ENCODE measurements around the gene LSM14B. TPM values are rescaled to one million over a fixed set of nuclear protein-coding genes. Genes with fewer than 3 reads are reported as not detected.

LSM14B gene
- total RNA-seq, 1 experiment from 2014 or later: 82.4 TPM

GRCh38 chr20:62143081-62143956 is 21.0 kb downstream of the LSM14B start, which contains the start of the genes PSMA7 and SS18L1:
Gene PSMA7 (minus strand): TSS chr20:62143394. CDS start chr20:62143303, 91 bp downstream.
Gene SS18L1 (plus strand): TSS chr20:62143769. CDS start chr20:62143821, 52 bp downstream.
- Histone ChIP-seq H2AK5ac (ENCODE audit: insufficient read length, low read length) (no peak within 1 kb of the TSS), H4K8ac (replicated peaks; ENCODE audit: insufficient read length, low read depth, low read length) (no peak within 1 kb of the TSS), H3K9ac (ENCODE audit: extremely low read depth, insufficient read length, low read length) (peak within 1 kb of the TSS; percentile 81), H2BK20ac (ENCODE audit: low read depth, low read length, poor library complexity, severe bottlenecking) (no peak within 1 kb of the TSS), H3K4ac (ENCODE audit: low read depth, low read length) (no peak within 1 kb of the TSS), H3K79me2 (ENCODE audit: insufficient read depth, low read length) (peaks cover 48% of the 10 kb centered on the region), H4K5ac (ENCODE audit: insufficient read length, low read depth, low read length) (no peak within 1 kb of the TSS), H3K79me1 (ENCODE audit: insufficient read depth, low read depth, low read length, poor library complexity, severe bottlenecking) (peaks cover 11% of the 10 kb centered on the region), H2BK12ac (ENCODE audit: insufficient read length, low read depth, low read length) (no peak within 1 kb of the TSS), H4K20me1 (ENCODE audit: control insufficient read depth, insufficient read depth, insufficient read length) (no peaks in the 10 kb centered on the region), H2BK15ac (ENCODE audit: low read depth, low read length) (no peak within 1 kb of the TSS; the same call in 1 of the 2 replicates), H3K9me3 (ENCODE audit: control insufficient read depth, low read depth, low read length) (no peaks in the 10 kb centered on the region), H3K27ac (ENCODE audit: insufficient read length, low read depth, low read length) (no peak within 1 kb of the TSS), H3K23me2 (ENCODE audit: insufficient read length, low read depth, low read length, poor library complexity, severe bottlenecking) (peaks cover 7% of the 10 kb centered on the region), H3K27me3 (ENCODE audit: insufficient read depth, low read length) (no peaks in the 10 kb centered on the region), H4K91ac (ENCODE audit: insufficient read length, low read depth, low read length) (no peak within 1 kb of the TSS), H3T11ph (ENCODE audit: low read length) (no peak within 1 kb of the TSS), H3K4me1 (ENCODE audit: insufficient read depth, low read length) (no peaks in the 10 kb centered on the region), H3K18ac (ENCODE audit: insufficient read length, low read depth, low read length) (peak within 1 kb of the TSS; percentile 67), H2BK120ac (ENCODE audit: low read depth, low read length, poor library complexity, severe bottlenecking) (no peak within 1 kb of the TSS), H3K14ac (ENCODE audit: insufficient read depth, low read length) (peak within 1 kb of the TSS; percentile 70), H2AFZ (ENCODE audit: low read length) (no peak within 1 kb of the TSS), H3K56ac (ENCODE audit: insufficient read length, low read depth, low read length) (no peak within 1 kb of the TSS), H2BK5ac (ENCODE audit: insufficient read length, low read length) (no peak within 1 kb of the TSS), H3K23ac (ENCODE audit: insufficient read length, low read depth, low read length) (no peak within 1 kb of the TSS), H3K4me2 (ENCODE audit: insufficient read depth, insufficient read length, low read length) (peak within 1 kb of the TSS; percentile 68)
- peaks cover 36 to 46% (median 36%) of the 10 kb centered on the region in 3 experiments for H3K36me3 Mint-ChIP-seq (ENCODE audit: insufficient read depth in 1 of 3, low read depth in 3 of 3)
- H3K27ac Mint-ChIP-seq: peak within 1 kb of the TSS in 2 of 3 experiments; percentile 94 to 96; a peak in 5 of 7 replicates
- WGBS (ENCODE audit: extremely low coverage, insufficient read length, low lambda C conversion rate): no CpG with 5 or more reads among the region's 148 CpGs
- peaks cover 31 to 34% of the 10 kb centered on the region in 2 experiments for H3K4me1 Mint-ChIP-seq
- peak within 1 kb of the TSS; percentile 84 to 92 for H3K4me3 Mint-ChIP-seq
- no peaks in the 10 kb centered on the region; a peak in 1 of 5 replicates for H3K9me3 Mint-ChIP-seq
- H3K27me3 Mint-ChIP-seq (ENCODE audit: low read depth): no peaks in the 10 kb centered on the region
- peak; percentile 72 for DNase-seq
- no peak; the same call in 2 of the 3 replicates for TF ChIP-seq CTCF (conservative IDR thresholded peaks at IDR 0.05)

All from H9 (cell line).